ENCODE data around the gene KRTAP2-4.
"Not testable (repeated sequence)": the region's sequence is repeated elsewhere in the genome, so short reads cannot be mapped to it uniquely, and the experiment has no call there.

The KRTAP2-4 gene

GRCh38 chr17:41071606-41072360 lies 6.1 kb upstream of the KRTAP2-4 start:
- no peak for DNase-seq (ENCODE audit: low spot score)

- DNase-seq (ENCODE audit: low spot score) = no peak
Observed at GRCh38 chr17:41069031-41069430, 3.4 kb upstream of the KRTAP2-4 start.

- no peak for DNase-seq (ENCODE audit: low spot score)
Observed at GRCh38 chr17:41067281-41067680, 1.6 kb upstream of the KRTAP2-4 start.

- DNase-seq (ENCODE audit: low spot score) = not testable (repeated sequence)
Observed at GRCh38 chr17:41065016-41065689, 526 bp downstream of the KRTAP2-4 start.

- no peak for DNase-seq (ENCODE audit: low spot score)
Observed at GRCh38 chr17:41064301-41064700, 1.4 kb downstream of the KRTAP2-4 start.

- DNase-seq (ENCODE audit: low spot score) = no peak
Observed at GRCh38 chr17:41063449-41063848, 2.2 kb downstream of the KRTAP2-4 start.

GRCh38 chr17:41061964-41062363 lies 3.7 kb downstream of the KRTAP2-4 start:
- no peak for DNase-seq (ENCODE audit: low spot score)

- DNase-seq (ENCODE audit: low spot score) = no peak
Observed at GRCh38 chr17:41060052-41060604, 5.6 kb downstream of the KRTAP2-4 start, which contains the start of gene KRTAP2-3. Gene KRTAP2-3, minus strand, starts transcription at chr17:41060114. Its CDS starts 64 bp downstream, at chr17:41060050.

GRCh38 chr17:41059276-41060051 lies 6.2 kb downstream of the KRTAP2-4 start:
- DNase-seq (ENCODE audit: low spot score) = not testable (repeated sequence)

GRCh38 chr17:41058741-41059140 lies 6.9 kb downstream of the KRTAP2-4 start:
- no peak for DNase-seq (ENCODE audit: low spot score)

- no peak for DNase-seq (ENCODE audit: low spot score)
Observed at GRCh38 chr17:41057547-41057946, 8.1 kb downstream of the KRTAP2-4 start.

GRCh38 chr17:41055130-41055529 lies 10.5 kb downstream of the KRTAP2-4 start, which contains the start of gene KRTAP2-2:
Gene KRTAP2-2, minus strand, starts transcription at chr17:41055230. Its CDS starts 19 bp downstream, at chr17:41055211.
- not testable (repeated sequence) for DNase-seq (ENCODE audit: low spot score)

GRCh38 chr17:41054556-41054955 lies 11.1 kb downstream of the KRTAP2-4 start:
- DNase-seq (ENCODE audit: low spot score) = not testable (repeated sequence)

- DNase-seq (ENCODE audit: low spot score) = no peak
Observed at GRCh38 chr17:41054025-41054424, 11.7 kb downstream of the KRTAP2-4 start.

GRCh38 chr17:41052566-41052965 lies 13.1 kb downstream of the KRTAP2-4 start:
- no peak for DNase-seq (ENCODE audit: low spot score)

GRCh38 chr17:41049110-41049509 lies 16.6 kb downstream of the KRTAP2-4 start:
- DNase-seq (ENCODE audit: low spot score) = no peak

- DNase-seq (ENCODE audit: low spot score) = no peak
Observed at GRCh38 chr17:41048441-41048840, 17.2 kb downstream of the KRTAP2-4 start.

GRCh38 chr17:41046735-41047465 lies 18.8 kb downstream of the KRTAP2-4 start, which contains the start of gene KRTAP2-1:
Gene KRTAP2-1, minus strand, starts transcription at chr17:41047316. Its CDS starts 49 bp downstream, at chr17:41047267.
- DNase-seq (ENCODE audit: low spot score) = not testable (repeated sequence)

GRCh38 chr17:41042953-41043352 lies 22.7 kb downstream of the KRTAP2-4 start:
- DNase-seq (ENCODE audit: low spot score) = no peak

- DNase-seq (ENCODE audit: low spot score) = not testable (repeated sequence)
Observed at GRCh38 chr17:41040783-41041571, 24.7 kb downstream of the KRTAP2-4 start, which contains the start of gene KRTAP1-1. Gene KRTAP1-1, minus strand, starts transcription at chr17:41041450. Its CDS starts 53 bp downstream, at chr17:41041397.

Measured in NAMALWA (cell line).